Lower lobe of right lung (tissue), 2 donors: ENCODE measurements around the gene ENTPD3. TPM values are rescaled to one million over a fixed set of nuclear protein-coding genes. Genes with fewer than 3 reads are reported as not detected.

Experiments used
- ATAC-seq, 2 donors: fragments of 200-7000 bp; cut with Tn5 transposase; one replicate each; pipeline ENCODE4 v1.9.1; 2020 to 2022; ENCODE audit warnings: mild to moderate bottlenecking in 2 of 2, moderate library complexity in 2 of 2
- DNase-seq: peaks from one replicate; pipeline ENCODE4 v3.0.0-alpha.2; 2020
- H3K27ac ChIP-seq: fragments of 200-600 bp; one replicate; pipeline ENCODE4 v1.8.0; 2022
- H3K27me3 ChIP-seq: fragments of 200-600 bp; one replicate; pipeline ENCODE4 v1.8.0; 2022; ENCODE audit warnings: low read depth
- H3K36me3 ChIP-seq: fragments of 200-600 bp; one replicate; pipeline ENCODE4 v1.8.0; 2022; ENCODE audit warnings: mild to moderate bottlenecking
- H3K4me1 ChIP-seq: fragments of 200-600 bp; one replicate; pipeline ENCODE4 v1.8.0; 2022
- H3K4me3 ChIP-seq: fragments of 200-600 bp; one replicate; pipeline ENCODE4 v1.8.0; 2022; ENCODE audit warnings: mild to moderate bottlenecking
- H3K9me3 ChIP-seq: fragments of 200-600 bp; one replicate; pipeline ENCODE4 v1.8.0; 2022
- CTCF ChIP-seq: fragments of 200-600 bp; IDR thresholded peaks from one replicate; pipeline ENCODE4 v1.8.0; 2022; ENCODE audit warnings: antibody characterized with exemption, mild to moderate bottlenecking
- intact Hi-C: fragments of 100-400 bp; cut with DNase I; formaldehyde crosslinking; loops from one replicate; pipeline ENCODE4 v1.11.0; 2022
- total RNA-seq: library from RNA; stranded (reverse); fragmentation: NEBNext Ultra II Directional; extraction: Animal tissue kit (Norgen Biotek cat#: 25700); gene quantifications from one replicate; pipeline ENCODE4 v1.2.1, GENCODE V29; 2021
- donor health status: DM: no; HTN: yes; CAD: no; lungs with severe emphysema.

The ENTPD3 gene
- total RNA-seq, 1 donor from 2014 or later: 4.3 TPM

DNA sequence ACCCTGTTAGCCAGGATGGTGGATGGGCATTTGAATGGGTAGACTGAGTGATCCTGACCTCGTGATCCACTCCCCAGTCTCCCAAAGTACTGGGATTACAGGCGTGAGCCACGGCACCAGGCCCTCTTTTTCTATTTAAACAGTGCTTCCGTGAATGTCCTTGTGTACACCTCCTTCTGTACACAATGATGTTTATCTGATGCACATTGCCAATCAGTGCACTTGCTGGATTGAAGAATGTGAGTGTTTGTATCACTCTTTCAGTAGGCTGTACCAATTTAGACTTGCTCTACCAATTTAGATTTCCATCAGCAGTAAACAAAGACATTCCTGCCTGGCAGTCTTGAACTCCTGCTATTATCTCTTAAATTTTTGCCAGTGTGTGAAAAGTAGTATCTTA lies 81.0 kb downstream of the ENTPD3 start:
- no peak for TF ChIP-seq CTCF
- Histone ChIP-seq H3K36me3 (peaks cover 36% of the 10 kb centered on the region), H3K4me3 (no peak overlapping the region), H3K9me3 (no peaks in the 10 kb centered on the region), H3K4me1 (no peaks in the 10 kb centered on the region), H3K27ac (no peak overlapping the region), H3K27me3 (no peaks in the 10 kb centered on the region)
- ATAC-seq (no peak), DNase-seq (no peak)
- intact Hi-C loops: no loop called here

- peaks cover 11% of the 10 kb centered on the region for H3K36me3 ChIP-seq
- no peaks in the 10 kb centered on the region for H3K27me3 ChIP-seq
- no peak for TF ChIP-seq CTCF
- no peaks in the 10 kb centered on the region for H3K4me1 ChIP-seq
- intact Hi-C loops: no loop called here
- DNase-seq (no peak), ATAC-seq (no peak)
- H3K9me3 ChIP-seq: no peaks in the 10 kb centered on the region
- H3K27ac ChIP-seq: no peak overlapping the region
- H3K4me3 ChIP-seq: no peak overlapping the region
Measured at GRCh38 chr3:40470701-40471100, 83.7 kb downstream of the ENTPD3 start.

DNA sequence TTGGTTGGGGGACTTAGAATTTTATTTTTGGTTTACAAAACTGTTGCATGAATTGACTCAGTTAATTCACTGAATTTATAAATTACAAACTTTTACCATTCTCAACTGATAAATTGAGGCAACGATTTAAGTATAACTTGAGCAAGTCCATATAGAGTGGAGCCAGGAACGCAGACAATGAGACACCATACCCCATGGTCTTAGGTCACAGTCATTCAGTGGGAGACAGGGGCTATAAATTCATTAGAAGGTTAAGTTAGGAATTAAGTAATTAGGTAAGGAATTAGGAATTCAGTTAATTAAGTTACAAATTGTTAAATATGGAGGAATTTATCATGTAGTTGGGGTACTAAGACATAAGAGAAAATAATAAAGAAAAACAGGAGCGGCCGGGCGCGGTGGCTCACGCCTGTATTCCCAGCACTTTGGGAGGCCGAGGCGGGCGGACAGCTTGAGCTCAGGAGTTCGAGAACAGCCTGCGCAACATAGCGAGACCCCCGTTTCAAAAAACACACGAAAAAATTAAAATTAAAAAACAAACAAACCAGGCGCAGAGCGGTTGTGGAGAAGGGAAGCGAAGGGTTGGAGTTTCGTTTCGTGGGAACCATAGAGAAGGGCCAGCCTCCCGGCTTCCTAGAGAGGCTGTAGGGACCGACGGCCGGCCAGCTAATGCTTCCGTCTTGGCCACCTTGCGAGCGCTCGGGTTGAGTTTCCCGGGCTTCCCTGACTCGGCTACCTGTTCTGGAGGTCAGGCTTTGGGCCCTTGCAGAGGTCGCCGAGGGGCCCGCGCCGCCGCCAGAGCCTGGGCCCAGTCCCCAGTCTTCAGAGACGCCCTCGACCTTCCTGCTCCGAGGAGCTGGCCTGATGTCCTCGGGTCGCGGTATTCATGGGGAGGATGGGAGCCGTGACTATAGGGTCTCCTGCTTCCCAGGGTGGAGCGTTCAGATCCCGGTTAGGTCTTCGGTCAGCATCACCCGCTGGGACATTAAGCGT lies 89.8 kb downstream of the ENTPD3 start, which contains the start of gene ZNF619:
Gene ZNF619, plus strand, starts transcription at position 645 of the 993 bp plus-strand sequence. CDS start 858 bp downstream, outside the sequence.
- Histone ChIP-seq H3K27ac (peak within 1 kb of the TSS; percentile 86), H3K4me3 (peak within 1 kb of the TSS; percentile 96), H3K9me3 (no peaks in the 10 kb centered on the region), H3K36me3 (peaks cover 13% of the 10 kb centered on the region), H3K27me3 (no peaks in the 10 kb centered on the region), H3K4me1 (peaks cover 7% of the 10 kb centered on the region)
- DNase-seq (peak; percentile 87), ATAC-seq (peak; percentile 96 to 98)
- TF ChIP-seq CTCF: no peak
- intact Hi-C loops: no loop called here

GRCh38 chr3:40477666-40478065 lies 90.7 kb downstream of the ENTPD3 start:
- peak overlapping the region; percentile 96 for H3K4me3 ChIP-seq
- peak overlapping the region; percentile 86 for H3K27ac ChIP-seq
- no peak for TF ChIP-seq CTCF
- H3K4me1 ChIP-seq: peaks cover 7% of the 10 kb centered on the region
- no peaks in the 10 kb centered on the region for H3K9me3 ChIP-seq
- peaks cover 22% of the 10 kb centered on the region for H3K36me3 ChIP-seq
- intact Hi-C loops: no loop called here
- DNase-seq: no peak
- ATAC-seq: peak in 1 of 2 donors; percentile 5
- no peaks in the 10 kb centered on the region for H3K27me3 ChIP-seq

Other genes with a start within 250 kb of the ENTPD3 start
- gene EIF1B, start 77.5 kb upstream of the ENTPD3 start, total RNA-seq: 55.5 TPM
- gene RPL14, start 70.2 kb downstream of the ENTPD3 start, total RNA-seq: 1,360 TPM
- gene ZNF619, start 89.9 kb downstream of the ENTPD3 start, total RNA-seq: 8.6 TPM
- 6.4 TPM for gene ZNF620, start 118.9 kb downstream of the ENTPD3 start, total RNA-seq
- gene ZNF621, start 137.8 kb downstream of the ENTPD3 start, total RNA-seq: 19.9 TPM